Measurements from ENCODE around the gene GALR2. TPM values are rescaled to one million over a fixed set of nuclear protein-coding genes. Genes with fewer than 3 reads are reported as not detected.
A peak's percentile ranks its signal among the peaks of the same experiment; 100 is the strongest.

Gene GALR2
- total and polyA plus RNA-seq, 9 of the 15 experiments (the other 6 are each of a cell fraction or from before 2014, with no cell fraction given), result 0.34 TPM; not detected in 8

GRCh38 chr17:76104140-76104895 lies 29.7 kb downstream of the GALR2 start:
- Histone ChIP-seq H2AFZ (ENCODE audit: low read depth, low read length) (peak overlapping the region; percentile 99), H3K4me3 (peak overlapping the region; percentile 88), H3K79me2 (ENCODE audit: control insufficient read depth, insufficient read depth, low read length) (peaks cover 11% of the 10 kb centered on the region), H3K4me1 (replicated peaks in 1 of 2; ENCODE audit: control insufficient read depth in 2 of 2, insufficient read depth in 2 of 2, low read length in 2 of 2) (peaks cover 12 to 15% of the 10 kb centered on the region in 2 experiments), H3K4me2 (ENCODE audit: insufficient read depth, low read length) (peak overlapping the region; percentile 95), H3K9me1 (ENCODE audit: control insufficient read depth, insufficient read depth, low read length) (peaks cover 2% of the 10 kb centered on the region), H4K20me1 (replicated peaks; ENCODE audit: control insufficient read depth, insufficient read depth, low read length) (no peaks in the 10 kb centered on the region), H3K9ac (ENCODE audit: insufficient read depth in 1 of 2, low read depth in 2 of 2, low read length in 2 of 2) (peak overlapping the region; percentile 81 to 95), H3K36me3 (ENCODE audit: control insufficient read depth, insufficient read depth, low read length) (peaks cover 23% of the 10 kb centered on the region; the same call in 2 of the 3 replicates), H3K27ac (ENCODE audit: extremely low read depth, low read depth, low read length) (peak overlapping the region; percentile 79), H3K27me3 (ENCODE audit: control insufficient read depth in 2 of 2, insufficient read depth in 2 of 2, low read length in 2 of 2) (no peaks in the 10 kb centered on the region), H3K9me3 (replicated peaks; ENCODE audit: control insufficient read depth, insufficient read depth, low read depth, low read length) (no peaks in the 10 kb centered on the region)
- ATAC-seq, result no peak
- CTCF ChIA-PET (ENCODE audit: low intra/inter-chr PET ratio), result no interaction called here
- in situ Hi-C loops (cut with MboI), result no loop called here
- no peak for FAIRE-seq
- WGBS (ENCODE audit: insufficient coverage, low coverage, missing lambda C conversion rate), result 80% methylated on average over 22 of the region's 29 CpGs
- POLR2A ChIA-PET, result interaction anchor here (0.7 to 1.1 kb wide), 5 partner anchors 14 to 371 kb away, joined by 3 to 5 read pairs (median 3); no protein-coding TSS in a partner anchor
- TSS peak; percentile 99 for BruUV-seq (replicated peaks)
- intact Hi-C loops (cut with micrococcal nuclease), result no loop called here
- no peak for DNase-seq (ENCODE audit: extremely low read depth in 1 of 4, low spot score in 3 of 4)
- no peak for TF ChIP-seq FOXK2 (conservative IDR thresholded peaks at IDR 0.05 in 1 of 2, IDR thresholded peaks at IDR 0.05 in 1 of 2; ENCODE audit: low read depth in 2 of 2)
- TF ChIP-seq ILK (tag; IDR thresholded peaks at IDR 0.05; ENCODE audit: borderline replicate concordance, low read depth), result no peak
- peak; percentile 30 for TF ChIP-seq ZNF592 (IDR thresholded peaks at IDR 0.05)
- TF ChIP-seq MAFF (IDR thresholded peaks at IDR 0.05; ENCODE audit: low read length), result no peak
- no peak for TF ChIP-seq CTCF (IDR thresholded peaks at IDR 0.05 in 2 of 3, conservative IDR thresholded peaks at IDR 0.05 in 1 of 3; ENCODE audit: insufficient read depth in 2 of 3, low read depth in 1 of 3, low read length in 3 of 3)
- 0 out of 2 replicates have a peak, but pooled peaks have one; percentile 5 for TF ChIP-seq NFRKB (IDR thresholded peaks at IDR 0.05; ENCODE audit: low read depth)
- TF ChIP-seq ATF2 (CRISPR knock-in tag; IDR thresholded peaks at IDR 0.05), result no peak
- TF ChIP-seq FOS (IDR thresholded peaks at IDR 0.05; ENCODE audit: extremely low read depth, insufficient read length), result no peak
- TF ChIP-seq ZNF551 (CRISPR knock-in tag; IDR thresholded peaks at IDR 0.05), result no peak
- TF ChIP-seq KAT7 (CRISPR knock-in tag; IDR thresholded peaks at IDR 0.05; ENCODE audit: borderline replicate concordance), result 0 out of 2 replicates have a peak, but pooled peaks have one; percentile 17
- no peak for TF ChIP-seq ZNF384 (IDR thresholded peaks at IDR 0.05; ENCODE audit: low read depth, low read length)
- no peak for TF ChIP-seq NR3C1 (CRISPR knock-in tag; IDR thresholded peaks at IDR 0.05)
- no peak for TF ChIP-seq ZFPM2 (CRISPR knock-in tag; IDR thresholded peaks at IDR 0.05)
- no peak for TF ChIP-seq ZNF668 (CRISPR knock-in tag; IDR thresholded peaks at IDR 0.05)
- no peak for TF ChIP-seq XRCC4 (IDR thresholded peaks at IDR 0.05; ENCODE audit: extremely low read depth, insufficient read depth, insufficient read length)

Data from K562 (cell line).